HS-27A (cell line): ENCODE measurements around the gene AKT2.
"Not testable (repeated sequence)": the region's sequence is repeated elsewhere in the genome, so short reads cannot be mapped to it uniquely, and the experiment has no call there.

Experiments
- DNase-seq: peaks from one replicate; pipeline ENCODE4 v3.0.0-alpha.2; 2012; ENCODE audit warnings: low read depth, missing footprints

AKT2 gene

DNA sequence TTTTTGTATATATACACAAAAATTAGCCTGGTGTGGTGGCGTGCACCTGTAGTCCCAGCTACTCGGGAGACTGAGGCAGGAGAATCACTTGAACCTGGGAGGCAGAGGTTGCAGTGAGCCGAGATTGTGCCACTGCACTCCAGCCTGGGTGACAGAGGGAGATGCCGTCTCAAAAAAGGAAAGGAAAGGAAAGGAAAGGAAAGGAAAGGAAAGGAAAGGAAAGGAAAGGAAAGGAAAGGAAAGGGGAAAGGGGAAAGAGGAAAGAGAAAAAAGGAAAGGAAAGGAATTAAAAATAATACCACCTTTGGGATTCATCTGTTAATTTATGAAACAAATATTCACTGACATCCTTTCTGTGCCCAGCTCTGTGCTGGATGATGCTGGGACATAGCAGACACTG is 66.1 kb downstream of the AKT2 start:
- DNase-seq, result not testable (repeated sequence)

DNA sequence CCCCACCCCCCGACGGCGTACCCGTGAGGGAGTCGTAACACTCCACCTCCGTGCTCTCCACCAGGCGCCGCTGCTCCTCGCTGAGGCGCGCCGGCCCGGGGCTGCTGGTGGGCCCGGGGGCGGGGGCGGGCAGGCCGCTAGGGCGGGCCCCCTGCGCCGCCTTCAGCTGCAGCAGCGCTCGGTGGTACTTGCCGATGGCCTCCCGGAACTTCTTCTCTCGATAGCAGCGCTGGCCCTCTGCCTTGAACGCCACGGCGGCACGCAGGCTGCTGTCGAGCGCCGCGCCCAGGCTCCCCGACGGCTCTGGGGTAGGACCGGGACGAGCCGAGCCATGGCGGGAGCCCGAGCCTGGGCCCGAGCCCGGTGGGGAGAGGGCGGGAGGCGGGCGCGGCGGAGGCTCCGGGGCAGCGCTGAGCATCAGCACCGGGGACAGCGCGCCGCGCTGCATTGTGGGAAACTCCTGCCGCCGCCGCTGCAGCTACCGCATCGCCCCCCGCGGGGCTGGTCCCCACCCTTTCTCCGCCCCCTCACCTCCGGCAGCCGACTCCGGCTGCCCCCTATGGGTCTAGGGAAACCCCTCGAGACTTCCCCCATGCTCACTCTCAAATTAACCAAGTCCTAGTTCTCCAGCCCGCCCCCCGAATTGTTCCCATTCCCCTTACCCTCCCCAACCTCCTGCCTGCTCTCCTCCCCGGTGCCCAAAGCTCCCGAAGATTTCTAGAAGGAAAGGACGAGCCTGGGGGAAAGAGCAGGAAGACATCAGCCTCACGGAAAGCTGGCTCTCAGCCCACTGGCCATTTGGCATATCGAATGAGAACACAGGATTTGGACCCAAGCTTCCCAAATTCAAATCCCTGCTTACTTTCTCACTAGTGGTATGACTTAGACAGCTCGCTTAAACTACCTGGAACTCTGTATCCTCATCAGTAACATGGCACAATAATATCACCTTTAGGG is 66.9 kb downstream of the AKT2 start, which contains the start of gene TTC9B:
Gene TTC9B, minus strand, starts transcription at position 451 of the 957 bp plus-strand sequence. Its CDS starts 3 bp downstream, at position 448.
- no peak for DNase-seq

DNA sequence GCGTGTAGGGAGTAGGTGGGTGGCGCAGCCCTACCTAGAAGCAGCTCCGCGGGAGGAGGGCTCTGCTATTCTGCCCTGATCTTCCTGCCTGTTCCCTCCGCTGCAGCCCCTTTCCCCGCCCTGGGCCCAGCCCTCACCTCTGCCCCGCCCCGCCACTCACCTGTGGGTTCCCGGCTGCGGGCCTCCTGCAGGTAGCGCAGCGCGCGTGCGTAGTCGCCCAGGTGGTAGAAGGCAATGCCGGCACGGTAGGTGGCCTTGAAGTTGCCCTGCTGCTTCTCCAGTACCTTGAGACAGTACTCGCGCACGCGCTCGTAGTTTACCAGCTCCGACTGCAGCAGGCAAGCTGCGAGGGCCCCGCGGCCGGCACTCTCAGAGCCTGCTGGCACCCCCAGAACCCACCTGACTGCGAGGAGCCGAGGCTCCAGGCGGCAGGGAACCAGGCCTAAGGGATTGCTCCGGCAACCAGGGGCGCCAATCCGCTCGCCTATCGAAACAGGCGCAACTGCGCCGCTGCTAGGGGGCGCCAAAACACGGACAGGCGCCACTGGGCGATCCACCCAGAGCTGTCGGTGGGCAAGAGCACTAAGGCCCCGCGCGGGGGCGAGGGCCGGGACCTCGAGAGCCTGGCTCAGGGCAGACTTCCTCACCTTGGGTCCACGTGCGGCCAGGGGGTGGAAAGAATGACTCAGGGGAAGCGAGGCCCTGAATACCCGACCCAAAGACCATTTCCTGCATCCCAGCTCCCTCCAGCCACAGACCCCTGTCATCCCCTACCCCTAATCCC is 67.9 kb downstream of the AKT2 start:
- DNase-seq, result no peak

DNA sequence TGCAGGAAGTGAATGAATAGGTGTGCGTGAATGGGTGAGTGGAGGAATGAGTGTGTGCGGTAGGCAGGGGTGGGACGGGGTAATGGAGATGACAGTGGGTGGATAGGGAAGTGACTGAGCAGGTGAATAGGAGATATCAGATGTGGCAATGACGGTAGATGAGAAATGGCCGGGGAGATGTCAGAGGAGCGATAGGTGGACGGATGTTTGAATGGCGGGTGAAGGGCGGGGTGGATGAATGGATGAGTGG is 68.4 kb downstream of the AKT2 start:
- DNase-seq, result no peak

DNA sequence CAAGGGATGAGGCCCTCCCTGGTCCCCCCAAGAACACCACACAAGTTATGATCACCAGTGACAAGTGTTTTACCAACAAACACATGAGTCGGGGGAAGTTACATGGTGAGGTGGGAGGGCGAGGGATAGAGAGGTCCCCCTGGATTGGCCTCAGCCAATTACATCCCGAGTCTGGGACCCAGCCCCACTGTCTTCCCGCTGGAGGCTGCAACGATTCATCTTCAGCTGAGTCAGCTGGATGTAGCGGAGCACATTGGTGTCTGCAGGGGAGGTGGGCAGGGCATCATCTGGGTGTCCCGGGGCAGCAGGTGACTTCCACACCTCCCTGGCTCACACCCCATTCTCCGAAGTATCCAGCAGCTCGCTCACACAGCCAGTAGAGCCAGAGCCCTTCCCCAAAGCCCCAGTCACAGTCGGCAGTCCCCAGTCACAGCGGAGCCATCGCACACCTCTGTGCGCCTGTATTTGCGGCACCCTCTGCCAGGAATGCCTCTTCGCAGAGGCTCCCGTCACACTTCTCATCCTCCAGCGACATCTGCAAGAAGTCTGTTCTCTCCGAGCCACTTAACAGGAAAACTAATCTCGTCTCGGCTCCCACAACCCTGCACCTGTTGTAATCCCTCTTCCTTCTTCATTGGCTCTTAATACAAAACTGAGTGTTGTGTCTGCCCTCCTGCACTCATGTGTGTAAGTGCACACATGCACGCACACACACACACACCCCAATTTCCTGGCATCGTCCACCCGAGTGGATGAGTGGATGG is 69.0 kb downstream of the AKT2 start:
- DNase-seq, result no peak

DNA sequence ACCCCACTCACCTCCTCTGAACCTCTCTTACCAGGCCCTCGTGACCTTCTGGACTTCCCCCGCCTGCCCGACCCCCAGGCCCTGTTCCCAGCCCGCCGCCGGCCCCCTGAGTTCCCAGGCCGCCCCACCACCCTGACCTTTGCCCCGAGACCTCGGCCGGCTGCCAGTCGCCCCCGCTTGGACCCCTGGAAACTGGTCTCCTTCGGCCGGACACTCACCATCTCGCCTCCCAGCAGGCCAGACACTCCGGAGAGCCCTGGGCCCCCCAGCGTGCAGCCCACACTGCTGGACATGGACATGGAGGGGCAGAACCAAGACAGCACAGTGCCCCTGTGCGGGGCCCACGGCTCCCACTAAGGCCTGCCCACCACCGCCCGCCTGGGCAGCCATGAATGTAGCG is 70.2 kb downstream of the AKT2 start:
- no peak for DNase-seq

DNA sequence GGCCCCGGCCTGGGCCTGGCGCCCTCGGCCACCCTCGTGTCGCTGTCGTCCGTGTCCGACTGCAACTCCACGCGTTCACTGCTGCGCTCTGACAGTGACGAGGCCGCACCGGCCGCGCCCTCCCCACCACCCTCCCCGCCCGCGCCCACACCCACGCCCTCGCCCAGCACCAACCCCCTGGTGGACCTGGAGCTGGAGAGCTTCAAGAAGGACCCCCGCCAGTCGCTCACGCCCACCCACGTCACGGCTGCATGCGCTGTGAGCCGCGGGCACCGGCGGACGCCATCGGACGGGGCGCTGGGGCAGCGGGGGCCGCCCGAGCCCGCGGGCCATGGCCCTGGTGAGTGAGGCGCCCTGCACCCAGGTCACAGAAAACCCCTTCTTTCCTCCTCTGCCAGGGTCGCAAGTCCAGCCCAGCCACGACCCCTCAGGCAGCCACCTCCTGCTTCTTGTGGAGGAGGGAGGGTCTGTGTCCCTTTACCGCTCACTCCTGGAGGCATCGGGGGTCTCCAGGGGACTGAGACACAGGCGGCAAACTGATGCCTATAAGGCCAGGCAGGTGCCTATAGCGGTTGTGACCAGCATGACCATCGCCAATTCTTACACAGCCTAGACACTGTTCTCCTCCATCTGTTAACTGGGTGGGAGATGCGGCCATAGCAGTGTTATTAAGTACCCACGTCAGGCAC is 71.1 kb downstream of the AKT2 start:
- DNase-seq, result no peak

DNA sequence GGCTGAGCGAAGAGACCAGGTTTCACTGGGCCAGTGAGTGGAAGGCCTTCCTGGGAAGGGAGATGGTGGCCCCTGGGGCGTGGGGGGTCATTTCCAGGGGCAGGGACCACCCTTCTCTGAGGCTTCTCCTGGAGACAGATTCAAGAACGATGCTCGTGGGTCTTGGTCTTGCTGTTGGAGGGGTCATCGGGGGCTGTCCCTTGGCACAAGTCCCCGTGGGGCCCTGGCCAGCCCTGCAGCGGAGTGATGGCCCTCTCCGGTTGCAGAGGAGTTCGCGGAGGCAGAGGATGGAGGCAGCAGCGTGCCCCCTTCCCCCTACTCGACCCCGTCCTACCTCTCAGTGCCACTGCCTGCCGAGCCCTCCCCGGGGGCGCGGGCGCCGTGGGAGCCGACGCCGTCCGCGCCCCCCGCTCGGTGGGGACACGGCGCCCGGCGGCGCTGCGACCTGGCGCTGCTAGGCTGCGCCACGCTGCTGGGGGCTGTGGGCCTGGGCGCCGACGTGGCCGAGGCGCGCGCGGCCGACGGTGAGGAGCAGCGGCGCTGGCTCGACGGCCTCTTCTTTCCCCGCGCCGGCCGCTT is 71.8 kb downstream of the AKT2 start:
- no peak for DNase-seq

DNA sequence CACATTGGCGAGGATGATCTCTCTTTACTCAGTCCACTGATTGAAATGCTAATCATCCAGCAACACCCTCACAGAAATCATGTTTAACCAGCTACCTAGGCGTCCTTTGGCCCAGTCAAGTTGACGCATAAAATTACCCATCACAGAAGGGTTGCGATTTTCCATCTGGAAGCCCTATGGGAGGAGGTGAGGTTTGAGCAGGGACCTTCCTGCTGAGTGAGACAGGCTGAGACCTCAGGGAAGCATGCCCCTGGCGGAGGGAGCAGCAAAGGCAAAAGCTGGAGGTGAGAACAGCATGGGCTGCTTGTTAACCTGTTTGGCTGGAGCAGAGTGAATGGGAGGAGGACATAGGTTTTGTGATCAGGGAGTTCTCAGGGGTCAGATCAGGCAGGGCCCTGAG is 74.3 kb downstream of the AKT2 start:
- DNase-seq, result no peak

DNA sequence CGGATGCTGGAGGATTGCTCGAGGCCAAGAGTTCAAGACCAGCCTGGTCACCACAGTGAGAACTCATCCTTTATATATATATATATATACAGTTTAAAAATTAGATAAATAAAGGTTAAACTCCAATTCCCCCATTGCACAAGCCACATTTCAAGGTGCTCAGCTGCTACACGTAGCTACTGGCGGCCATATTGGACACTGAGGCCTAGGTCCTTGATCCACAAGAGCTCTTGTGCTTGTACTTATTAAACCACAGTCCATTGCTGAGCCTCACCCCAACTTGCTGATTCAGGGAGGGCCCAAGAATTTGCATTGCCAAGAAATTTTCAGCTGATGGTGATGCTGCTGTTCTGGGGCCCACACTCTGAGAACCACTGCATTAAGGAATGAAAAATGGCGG is 76.5 kb downstream of the AKT2 start:
- DNase-seq, result no peak

DNA sequence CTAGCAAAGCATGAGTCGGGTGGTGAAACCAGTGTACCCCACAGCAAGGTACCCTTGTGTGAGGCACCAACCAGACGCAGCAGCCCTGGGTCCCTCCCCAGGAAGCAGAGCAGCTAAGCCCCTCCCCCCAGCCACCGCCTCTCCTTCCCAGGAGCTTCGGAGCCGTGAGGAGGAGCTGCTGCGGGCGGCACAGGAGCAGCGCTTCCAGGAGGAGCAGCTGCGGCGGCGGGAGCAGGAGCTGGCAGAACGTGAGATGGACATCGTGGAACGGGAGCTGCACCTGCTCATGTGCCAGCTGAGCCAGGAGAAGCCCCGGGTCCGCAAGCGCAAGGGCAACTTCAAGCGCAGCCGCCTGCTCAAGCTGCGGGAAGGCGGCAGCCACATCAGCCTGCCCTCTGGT is 79.4 kb downstream of the AKT2 start:
- DNase-seq, result no peak

DNA sequence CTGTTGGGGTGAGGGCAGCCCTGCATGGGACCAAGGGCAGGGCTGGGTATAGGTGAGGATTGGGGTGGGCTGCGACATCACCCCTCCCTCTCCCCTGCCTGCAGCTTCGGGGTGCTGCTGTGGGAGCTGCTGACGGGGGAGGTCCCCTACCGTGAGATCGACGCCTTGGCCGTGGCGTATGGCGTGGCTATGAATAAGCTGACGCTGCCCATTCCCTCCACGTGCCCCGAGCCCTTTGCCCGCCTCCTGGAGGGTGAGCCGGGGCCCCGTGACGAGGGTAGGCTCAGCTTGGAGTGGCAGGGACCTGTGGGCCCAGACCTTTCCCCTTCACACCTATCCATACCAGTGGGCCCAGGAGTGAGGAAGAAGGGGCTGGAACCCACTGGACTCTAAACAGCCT is 80.8 kb downstream of the AKT2 start:
- DNase-seq, result no peak

DNA sequence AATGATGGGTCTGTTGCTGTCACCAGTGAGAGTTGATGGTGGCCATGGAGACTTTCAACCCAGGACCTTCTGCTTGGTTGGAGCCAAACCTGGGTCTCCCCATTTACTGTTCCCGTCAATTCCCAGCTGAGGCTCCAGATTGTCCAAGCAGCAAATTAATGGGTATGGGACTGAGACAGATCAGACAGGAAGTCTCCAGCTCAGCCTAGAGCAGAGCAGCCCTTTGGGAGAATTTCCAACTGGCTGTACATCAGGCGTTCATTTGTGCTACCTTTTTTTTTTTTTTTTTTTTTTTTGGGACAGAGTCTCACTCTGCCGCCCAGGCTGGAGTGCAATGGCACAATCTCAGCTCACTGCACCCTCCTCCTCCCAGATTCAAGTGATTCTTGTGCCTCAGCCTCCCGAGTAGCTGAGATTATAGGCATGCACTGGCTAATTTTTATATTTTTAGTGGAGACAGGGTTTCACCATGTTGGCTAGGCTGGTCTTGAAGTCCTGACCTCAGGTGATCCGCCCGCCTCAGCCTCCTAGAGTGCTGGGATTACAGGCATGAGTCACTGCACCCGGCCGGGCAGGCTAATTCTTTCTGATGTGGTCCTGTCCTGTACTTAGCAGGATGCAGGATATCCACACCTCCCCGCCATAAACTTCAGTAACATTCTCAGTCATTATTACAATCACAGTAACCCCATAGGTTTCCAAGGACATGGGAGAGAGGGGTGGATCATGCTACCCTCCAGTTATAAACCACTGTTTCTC is 84.6 kb downstream of the AKT2 start:
- no peak for DNase-seq

DNA sequence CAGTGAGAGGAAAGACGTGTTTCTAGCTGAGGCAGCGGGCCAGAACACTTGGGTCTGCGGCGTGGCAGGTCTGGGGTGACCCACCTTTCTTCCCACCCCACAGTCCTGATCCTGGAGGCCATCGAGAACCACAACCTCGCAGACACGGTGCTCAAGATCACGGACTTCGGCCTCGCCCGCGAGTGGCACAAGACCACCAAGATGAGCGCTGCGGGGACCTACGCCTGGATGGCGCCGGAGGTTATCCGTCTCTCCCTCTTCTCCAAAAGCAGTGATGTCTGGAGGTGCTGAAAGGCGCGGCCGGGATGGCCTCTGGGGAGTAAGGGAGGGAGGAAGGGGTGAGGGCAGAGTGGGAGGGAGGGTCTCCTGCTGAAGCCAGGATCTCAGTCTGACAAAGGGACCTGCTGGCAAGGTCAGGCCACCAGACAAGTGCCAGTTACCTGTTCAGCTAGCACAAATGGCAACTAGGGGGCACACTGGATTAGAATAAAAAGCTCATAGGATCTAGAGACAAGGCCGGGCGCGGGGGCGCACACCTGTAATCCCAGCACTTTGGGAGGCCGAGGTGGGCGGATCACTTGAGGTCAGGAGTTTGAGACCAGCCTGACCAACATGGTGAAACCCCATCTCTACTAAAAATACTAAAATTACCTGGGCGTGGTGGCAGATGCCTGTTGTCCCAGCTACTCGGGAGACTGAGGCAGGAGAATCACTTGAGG is 86.7 kb downstream of the AKT2 start:
- DNase-seq, result no peak

DNA sequence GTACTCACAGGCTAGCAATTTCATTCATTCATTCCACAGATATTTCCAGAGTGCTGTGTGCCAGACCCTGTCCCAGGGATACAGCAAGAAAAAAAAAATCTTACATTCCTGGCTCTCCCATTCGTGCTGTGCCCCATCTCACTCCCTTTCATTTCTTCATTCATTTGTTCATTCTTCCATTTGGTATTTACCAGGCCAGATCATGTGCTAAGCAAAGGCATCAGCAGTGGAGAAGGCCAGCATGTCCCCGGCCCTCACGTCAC is 91.6 kb downstream of the AKT2 start:
- no peak for DNase-seq

DNA sequence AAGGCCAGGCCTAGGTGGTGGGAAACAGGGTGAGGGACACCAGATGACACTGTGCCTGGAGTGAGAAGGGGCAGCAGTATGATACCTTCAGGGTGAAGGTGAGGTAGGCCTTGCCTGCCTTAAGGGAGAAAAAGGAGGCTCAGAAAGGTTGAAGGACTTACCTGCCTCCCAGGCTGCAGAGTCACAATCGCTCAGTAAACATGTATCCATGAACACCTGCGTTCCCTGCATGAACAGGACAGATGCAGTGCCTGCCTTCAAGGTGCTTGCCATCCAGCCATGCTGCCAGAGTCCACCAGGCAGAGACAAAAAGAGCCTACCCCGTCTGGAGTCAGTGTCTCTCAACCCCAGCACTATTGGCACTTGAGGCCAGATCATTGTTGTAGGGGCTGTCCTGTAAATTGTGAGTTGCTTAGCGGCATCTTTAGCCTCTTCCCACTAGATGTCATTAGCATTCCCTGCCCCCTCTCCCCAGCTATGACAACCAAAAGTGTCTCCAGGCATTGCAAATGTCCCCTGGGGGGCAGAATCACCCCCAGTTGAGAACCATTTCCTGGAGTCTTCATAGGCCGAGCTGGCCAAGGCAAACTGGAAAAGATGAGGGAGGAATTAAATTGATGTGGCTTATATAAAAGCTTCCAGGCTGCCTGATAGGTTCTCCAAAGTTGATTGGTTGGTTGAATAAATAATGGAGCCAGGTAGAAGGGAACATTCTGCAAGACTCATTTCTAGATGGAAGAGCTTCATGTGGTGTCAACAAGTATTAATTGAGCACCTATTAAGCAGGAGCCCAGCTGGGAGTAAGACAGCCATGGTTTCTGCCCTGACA is 92.2 kb downstream of the AKT2 start:
- no peak for DNase-seq

DNA sequence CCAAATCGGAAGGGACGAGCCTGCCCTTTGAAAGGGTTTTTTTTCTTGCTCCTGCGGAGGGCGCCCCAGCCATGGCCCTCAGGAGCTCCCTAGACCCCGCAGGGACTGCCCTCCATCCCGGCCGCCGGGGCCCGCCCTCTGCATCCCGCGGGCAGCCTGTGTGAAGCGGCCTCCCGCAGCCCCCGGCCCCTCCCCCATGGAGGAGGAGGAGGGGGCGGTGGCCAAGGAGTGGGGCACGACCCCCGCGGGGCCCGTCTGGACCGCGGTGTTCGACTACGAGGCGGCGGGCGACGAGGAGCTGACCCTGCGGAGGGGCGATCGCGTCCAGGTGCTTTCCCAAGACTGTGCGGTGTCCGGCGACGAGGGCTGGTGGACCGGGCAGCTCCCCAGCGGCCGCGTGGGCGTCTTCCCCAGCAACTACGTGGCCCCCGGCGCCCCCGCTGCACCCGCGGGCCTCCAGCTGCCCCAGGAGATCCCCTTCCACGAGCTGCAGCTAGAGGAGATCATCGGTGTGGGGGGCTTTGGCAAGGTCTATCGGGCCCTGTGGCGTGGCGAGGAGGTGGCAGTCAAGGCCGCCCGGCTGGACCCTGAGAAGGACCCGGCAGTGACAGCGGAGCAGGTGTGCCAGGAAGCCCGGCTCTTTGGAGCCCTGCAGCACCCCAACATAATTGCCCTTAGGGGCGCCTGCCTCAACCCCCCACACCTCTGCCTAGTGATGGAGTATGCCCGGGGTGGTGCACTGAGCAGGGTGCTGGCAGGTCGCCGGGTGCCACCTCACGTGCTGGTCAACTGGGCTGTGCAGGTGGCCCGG is 93.1 kb downstream of the AKT2 start:
- DNase-seq, result no peak

DNA sequence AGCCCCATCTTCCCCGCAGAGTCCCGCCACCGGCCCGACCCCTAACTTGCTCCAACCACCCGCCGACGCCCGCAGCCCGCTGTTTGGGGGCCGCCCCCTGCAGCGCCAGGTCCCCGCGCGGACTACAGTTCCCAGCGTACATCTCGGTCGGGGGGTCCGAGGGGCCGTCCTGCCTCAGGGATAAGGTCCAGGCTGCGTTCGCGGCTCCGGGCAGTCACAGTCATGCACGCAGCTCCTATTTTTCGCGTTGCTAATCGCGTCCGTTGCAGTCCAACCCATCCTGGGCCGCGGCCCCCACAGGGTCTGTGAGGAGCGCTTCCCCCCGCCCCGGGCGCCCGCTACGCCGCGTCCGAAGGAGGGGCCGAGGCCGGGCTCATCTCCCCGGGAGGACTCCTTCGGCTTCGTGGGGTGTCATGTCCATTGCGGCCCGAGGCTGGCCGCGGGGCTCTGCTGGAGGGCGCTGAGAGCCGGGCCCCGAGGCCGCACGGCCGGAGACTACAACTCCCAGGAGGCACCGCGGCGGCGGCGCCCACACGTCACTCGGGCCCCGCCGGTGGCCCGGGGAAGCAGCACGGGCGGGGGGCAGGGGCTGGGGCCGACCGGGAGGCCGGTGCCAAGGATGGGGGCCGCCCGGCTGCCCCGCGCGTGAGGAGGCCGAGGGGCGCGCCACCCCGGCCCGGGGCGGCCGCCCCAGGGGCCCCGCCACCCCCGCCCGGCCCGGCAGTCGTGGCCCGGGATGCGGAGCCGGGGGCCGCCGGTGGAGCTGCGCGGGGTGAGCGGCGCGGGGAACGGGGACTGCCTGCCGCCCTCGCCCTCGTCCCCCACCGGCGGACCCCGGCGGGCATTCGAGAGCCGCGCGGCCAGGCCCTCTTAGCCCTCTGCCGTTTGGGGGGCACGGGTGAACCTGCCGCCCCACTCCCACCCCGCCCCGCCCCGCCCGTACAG is 94.0 kb downstream of the AKT2 start, which contains the start of gene MAP3K10:
Gene MAP3K10, plus strand, starts transcription at position 536 of the 945 bp plus-strand sequence. CDS start 606 bp downstream, outside the sequence.
- peak; percentile 54 for DNase-seq
